WTC11 (cell line): ENCODE results near the gene COL2A1.

ENCODE experiments used
- ATF6 ChIP-seq: sonication (generic); formaldehyde crosslinking; IDR thresholded peaks from 2 replicates; pipeline ENCODE4 v1.8.1; 2023; ENCODE audit warnings: mild to moderate bottlenecking, missing genetic modification reagents
- CREM ChIP-seq: sonication (generic); formaldehyde crosslinking; IDR thresholded peaks from 2 replicates; pipeline ENCODE4 v1.8.1; 2022; ENCODE audit warnings: mild to moderate bottlenecking, missing genetic modification reagents, moderate library complexity
- CTCF ChIP-seq: fragments of 200-600 bp; IDR thresholded peaks from 2 replicates; pipeline ENCODE4 v1.8.0; 2022; ENCODE audit warnings: antibody characterized with exemption
- ELF4 ChIP-seq: sonication (generic); formaldehyde crosslinking; IDR thresholded peaks from 2 replicates; pipeline ENCODE4 v1.8.1; 2022; ENCODE audit warnings: low read depth, mild to moderate bottlenecking, moderate library complexity, missing genetic modification reagents
- FOXJ3 ChIP-seq: sonication (generic); formaldehyde crosslinking; IDR thresholded peaks from 2 replicates; pipeline ENCODE4 v1.9.0; 2021; ENCODE audit warnings: missing genetic modification reagents, mild to moderate bottlenecking, borderline replicate concordance
- HMGA2 ChIP-seq: fragments of 250-450 bp; sonication (Bioruptor Pico); IDR thresholded peaks from 2 replicates; pipeline ENCODE4 v1.4.0; 2021; ENCODE audit warnings: mild to moderate bottlenecking, moderate library complexity
- PREB ChIP-seq: sonication (generic); formaldehyde crosslinking; IDR thresholded peaks from 2 replicates; pipeline ENCODE4 v1.8.1; 2022; ENCODE audit warnings: mild to moderate bottlenecking, missing genetic modification reagents, moderate library complexity, borderline replicate concordance
- SMAD3 ChIP-seq: sonication (generic); formaldehyde crosslinking; IDR thresholded peaks from 2 replicates; pipeline ENCODE4 v1.8.0; 2022; ENCODE audit warnings: missing genetic modification reagents, mild to moderate bottlenecking, borderline replicate concordance
- TEAD4 ChIP-seq: sonication (generic); formaldehyde crosslinking; IDR thresholded peaks from 2 replicates; pipeline ENCODE4 v1.8.0; 2022; ENCODE audit warnings: mild to moderate bottlenecking, missing genetic modification reagents
- USF1 ChIP-seq: sonication (generic); formaldehyde crosslinking; IDR thresholded peaks from 2 replicates; pipeline ENCODE4 v1.8.0; 2022; ENCODE audit warnings: mild to moderate bottlenecking, missing genetic modification reagents
- ZNF138 ChIP-seq: sonication (generic); formaldehyde crosslinking; conservative IDR thresholded peaks from 2 replicates; pipeline ENCODE4 v1.8.1; 2022; ENCODE audit warnings: mild to moderate bottlenecking, moderate library complexity, missing genetic modification reagents
- ZNF263 ChIP-seq: sonication (generic); formaldehyde crosslinking; IDR thresholded peaks from 2 replicates; pipeline ENCODE4 v1.8.1; 2022; ENCODE audit warnings: low read depth, mild to moderate bottlenecking, moderate library complexity, missing genetic modification reagents

GRCh38 chr12:48000878-48001504 is 3.3 kb downstream of the COL2A1 start:
- TF ChIP-seq ZNF138 (CRISPR knock-in tag) (no peak), TEAD4 (CRISPR knock-in tag) (no peak), CTCF (no peak), USF1 (CRISPR knock-in tag) (peak; percentile 64; the same call in 1 of the 2 replicates), ELF4 (CRISPR knock-in tag) (no peak), FOXJ3 (CRISPR knock-in tag) (no peak), CREM (CRISPR knock-in tag) (no peak), ZNF263 (no peak), SMAD3 (no peak), PREB (no peak), ATF6 (CRISPR knock-in tag) (no peak), HMGA2 (CRISPR knock-in tag) (no peak)
